Upper lobe of left lung (tissue), 6 donors: Measurements from ENCODE around the gene TSC1. TPM values are rescaled to one million over a fixed set of nuclear protein-coding genes. Genes with fewer than 3 reads are reported as not detected.
A peak's percentile ranks its signal among the peaks of the same experiment; 100 is the strongest.

Experiments
- ATAC-seq, 2 donors: fragments of 200-7000 bp; cut with Tn5 transposase; one replicate each; pipeline ENCODE4 v1.9.1; 2022; ENCODE audit warnings: mild to moderate bottlenecking in 2 of 2, moderate library complexity in 2 of 2; ENCODE audit not compliant: low FRiP score in 2 of 2
- DNase-seq, 2 donors: peaks; one replicate each; pipeline ENCODE4 v3.0.0-alpha.2; 2019 to 2020
- H3K27ac ChIP-seq, 4 donors: fragments of 200-600 bp; sonication (generic); one replicate each; pipeline ENCODE4 v1.5.1; 2016 to 2019
- H3K27me3 ChIP-seq, 4 donors: fragments of 200-600 bp; sonication (generic); one replicate each; pipeline ENCODE4 v1.5.1; 2017 to 2019
- H3K36me3 ChIP-seq, 4 donors: fragments of 200-600 bp; sonication (generic); one replicate each; pipeline ENCODE4 v1.5.1; 2016 to 2019
- H3K4me1 ChIP-seq, 4 donors: fragments of 200-600 bp; sonication (generic); one replicate each; pipeline ENCODE4 v1.5.1; 2018 to 2019
- H3K4me3 ChIP-seq, 4 donors: fragments of 200-600 bp; sonication (generic); one replicate each; pipeline ENCODE4 v1.5.1; 2017 to 2019; ENCODE audit warnings: mild to moderate bottlenecking in 2 of 4, moderate library complexity in 1 of 4
- H3K9me3 ChIP-seq, 4 donors: fragments of 200-600 bp; sonication (generic); one replicate each; pipeline ENCODE4 v1.5.1; 2018 to 2019
- EP300 ChIP-seq, 4 donors: sonication (generic); formaldehyde crosslinking; IDR thresholded peaks; one replicate each; pipeline ENCODE4 v1.5.1; 2017; ENCODE audit warnings: antibody characterized with exemption in 4 of 4, control low read depth in 2 of 4
- POLR2A ChIP-seq, 4 donors: fragments of 450-650 bp; IDR thresholded peaks; one replicate each; pipeline ENCODE4 v1.5.1; 2016 to 2017; ENCODE audit warnings: antibody characterized with exemption in 4 of 4, mild to moderate bottlenecking in 2 of 4
- POLR2AphosphoS5 ChIP-seq, 2 donors: sonication (generic); formaldehyde crosslinking; IDR thresholded peaks; one replicate each; pipeline ENCODE4 v1.5.1; 2017; ENCODE audit warnings: antibody characterized with exemption in 2 of 2
- WGBS, 2 donors: methylation state at CpG; one replicate each; pipeline ENCODE4 v1.1.5; 2017 to 2018; 5-methylcytosine and 5-hydroxymethylcytosine counted together
- total RNA-seq, 6 donors: library from RNA; depleted of rRNA in 4 of 6; stranded (reverse); fragments of >200 nt in 4 of 6; gene quantifications; one replicate each; pipeline versions ENCODE4 v1.1.0 to v1.2.1, GENCODE V29; 2016 to 2021
- TF ChIP-seq, protein P1 (sequence below), 6 experiments: fragments of 450-650 bp in 4 of 6; fragments of 200-600 bp in 2 of 6; sonication (generic) in 2 of 6; IDR thresholded peaks; one replicate each; pipeline ENCODE4 v1.5.1; 2016 to 2019; ENCODE audit warnings: antibody characterized with exemption in 6 of 6
- donor health status: DM: no; HTN: no; CAD: no; lungs with moderate emphysema.
- donor health status: DM: no; HTN: yes; CAD: no; lungs with severe emphysema.

The TSC1 gene
- total RNA-seq, 6 donors from 2014 or later: 34.4 to 185 (median 50.0) TPM

DNA sequence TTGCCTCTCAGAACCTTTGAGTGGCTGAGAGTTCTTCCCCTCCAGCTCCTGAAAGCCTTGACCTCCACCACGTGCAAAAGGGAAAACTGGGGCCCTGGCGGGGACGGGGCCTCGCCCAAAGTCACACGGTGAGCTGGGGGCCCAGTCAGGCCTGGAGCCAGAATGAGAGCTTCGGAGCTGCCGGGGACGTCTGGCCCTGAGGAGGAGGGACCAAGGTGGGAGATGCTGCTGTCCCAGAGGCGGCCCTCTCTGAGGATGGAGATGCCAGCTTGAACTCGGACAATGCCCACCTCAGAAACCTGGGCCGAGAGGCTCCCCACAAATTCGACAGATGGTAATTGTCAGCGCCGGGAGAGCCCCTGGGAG lies 67.0 kb downstream of the TSC1 start:
- ATAC-seq (no peak), DNase-seq (no peak)
- TF ChIP-seq POLR2A (IDR thresholded peaks at IDR 0.05): no peak
- no peak for TF ChIP-seq EP300 (IDR thresholded peaks at IDR 0.05)
- no peak for TF ChIP-seq POLR2AphosphoS5 (IDR thresholded peaks at IDR 0.05)
- TF ChIP-seq, protein P1, sequence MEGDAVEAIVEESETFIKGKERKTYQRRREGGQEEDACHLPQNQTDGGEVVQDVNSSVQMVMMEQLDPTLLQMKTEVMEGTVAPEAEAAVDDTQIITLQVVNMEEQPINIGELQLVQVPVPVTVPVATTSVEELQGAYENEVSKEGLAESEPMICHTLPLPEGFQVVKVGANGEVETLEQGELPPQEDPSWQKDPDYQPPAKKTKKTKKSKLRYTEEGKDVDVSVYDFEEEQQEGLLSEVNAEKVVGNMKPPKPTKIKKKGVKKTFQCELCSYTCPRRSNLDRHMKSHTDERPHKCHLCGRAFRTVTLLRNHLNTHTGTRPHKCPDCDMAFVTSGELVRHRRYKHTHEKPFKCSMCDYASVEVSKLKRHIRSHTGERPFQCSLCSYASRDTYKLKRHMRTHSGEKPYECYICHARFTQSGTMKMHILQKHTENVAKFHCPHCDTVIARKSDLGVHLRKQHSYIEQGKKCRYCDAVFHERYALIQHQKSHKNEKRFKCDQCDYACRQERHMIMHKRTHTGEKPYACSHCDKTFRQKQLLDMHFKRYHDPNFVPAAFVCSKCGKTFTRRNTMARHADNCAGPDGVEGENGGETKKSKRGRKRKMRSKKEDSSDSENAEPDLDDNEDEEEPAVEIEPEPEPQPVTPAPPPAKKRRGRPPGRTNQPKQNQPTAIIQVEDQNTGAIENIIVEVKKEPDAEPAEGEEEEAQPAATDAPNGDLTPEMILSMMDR (IDR thresholded peaks at IDR 0.05): no peak
- Histone ChIP-seq H3K27ac (peak overlapping the region in 2 of 4 donors; percentile 83), H3K4me3 (peak overlapping the region in 3 of 4 donors; percentile 84 to 87 (median 86)), H3K36me3 (no peaks in the 10 kb centered on the region), H3K9me3 (no peaks in the 10 kb centered on the region), H3K27me3 (no peaks in the 10 kb centered on the region), H3K4me1 (peaks cover 6 to 20% (median 10%) of the 10 kb centered on the region in 4 donors)
- 44 to 52% methylated on average over 5 to 14 of the region's 14 CpGs for WGBS, 2 donors

DNA sequence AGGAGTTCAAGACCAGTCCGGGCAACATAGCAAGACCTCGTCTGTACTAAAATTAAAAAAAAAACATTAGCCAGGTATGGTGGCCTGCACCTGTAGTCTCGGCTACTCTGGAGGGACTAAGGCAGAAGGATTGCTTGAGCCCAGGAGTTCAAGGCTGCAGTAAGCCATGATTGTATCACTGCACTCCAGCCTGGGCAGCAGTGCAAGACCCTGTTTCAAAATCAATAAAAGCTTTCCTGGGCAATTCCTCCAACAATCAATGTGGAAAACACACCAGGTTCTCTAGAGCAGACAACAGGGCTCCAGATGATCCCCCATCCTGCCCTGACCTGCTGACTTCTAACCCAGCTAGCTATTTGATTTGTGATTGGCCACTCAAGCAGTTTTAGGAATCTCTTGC lies 67.6 kb downstream of the TSC1 start:
- 84 to 88% methylated on average over 3 of the region's 3 CpGs for whole genome bisulfite sequencing, 2 donors
- Histone ChIP-seq H3K27ac (no peak overlapping the region), H3K36me3 (no peaks in the 10 kb centered on the region), H3K27me3 (no peaks in the 10 kb centered on the region), H3K4me3 (no peak overlapping the region), H3K4me1 (peaks cover 6 to 20% (median 10%) of the 10 kb centered on the region in 4 donors), H3K9me3 (no peaks in the 10 kb centered on the region)
- TF ChIP-seq POLR2A (IDR thresholded peaks at IDR 0.05) (no peak), POLR2AphosphoS5 (IDR thresholded peaks at IDR 0.05) (no peak), EP300 (IDR thresholded peaks at IDR 0.05) (no peak)
- TF ChIP-seq, protein P1 (IDR thresholded peaks at IDR 0.05): no peak
- ATAC-seq: no peak
- no peak for DNase-seq

DNA sequence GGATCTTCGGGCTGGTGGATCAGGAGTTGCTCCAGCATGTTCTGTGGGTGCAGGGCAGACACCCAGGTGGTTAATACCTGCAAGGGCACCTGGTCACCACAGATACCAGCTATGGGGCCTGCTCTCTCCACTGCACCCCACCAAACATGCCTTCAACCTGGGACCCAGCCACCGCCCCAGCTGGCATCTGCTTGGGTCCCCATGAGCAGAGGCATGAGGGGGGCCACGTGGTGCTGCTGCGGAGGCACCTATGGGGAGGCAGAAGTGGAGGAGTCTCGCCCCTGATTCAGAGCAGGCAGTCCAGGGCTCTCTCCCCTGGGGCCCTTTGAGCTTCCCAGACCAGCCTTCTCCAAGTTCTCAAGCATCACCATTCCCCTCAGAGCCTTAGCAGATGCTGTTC lies 69.3 kb downstream of the TSC1 start:
- Histone ChIP-seq H3K36me3 (no peaks in the 10 kb centered on the region), H3K9me3 (no peaks in the 10 kb centered on the region), H3K4me1 (peaks cover 6 to 20% (median 10%) of the 10 kb centered on the region in 4 donors), H3K27ac (no peak overlapping the region), H3K4me3 (no peak overlapping the region), H3K27me3 (no peaks in the 10 kb centered on the region)
- WGBS, 2 donors: 79 to 84% methylated on average over 4 to 5 of the region's 5 CpGs
- DNase-seq (no peak), ATAC-seq (no peak)
- TF ChIP-seq POLR2A (IDR thresholded peaks at IDR 0.05): no peak
- no peak for TF ChIP-seq POLR2AphosphoS5 (IDR thresholded peaks at IDR 0.05)
- no peak for TF ChIP-seq EP300 (IDR thresholded peaks at IDR 0.05)
- TF ChIP-seq, protein P1 (IDR thresholded peaks at IDR 0.05): no peak

DNA sequence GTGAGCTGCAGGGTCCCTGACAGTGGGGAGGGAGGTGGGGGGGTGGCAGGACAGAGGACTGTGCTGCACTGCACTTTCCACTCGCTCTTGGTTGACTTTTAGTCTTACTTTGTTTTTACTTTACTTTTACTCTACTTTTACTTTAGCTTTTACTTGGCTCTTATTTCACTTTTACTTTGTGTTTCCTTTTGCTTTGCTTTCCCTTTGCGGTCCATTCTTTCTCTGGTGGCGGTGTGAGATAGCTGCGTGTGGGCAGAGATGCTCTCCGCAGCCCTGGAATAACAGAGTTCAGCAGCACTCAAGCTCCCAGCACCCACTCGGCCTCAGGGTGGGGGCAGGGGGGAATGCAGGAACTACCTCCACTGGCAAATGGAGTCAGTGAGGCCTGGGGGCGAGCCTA lies 71.0 kb downstream of the TSC1 start:
- DNase-seq: no peak
- WGBS, 2 donors: 67 to 78% methylated on average over 7 of the region's 7 CpGs
- H3K4me3 ChIP-seq: no peak overlapping the region
- no peaks in the 10 kb centered on the region for H3K36me3 ChIP-seq
- no peaks in the 10 kb centered on the region for H3K27me3 ChIP-seq
- H3K4me1 ChIP-seq: peaks cover 4 to 7% (median 5%) of the 10 kb centered on the region in 4 donors
- no peak for TF ChIP-seq POLR2A (IDR thresholded peaks at IDR 0.05)
- no peak for ATAC-seq
- H3K27ac ChIP-seq: no peak overlapping the region
- no peaks in the 10 kb centered on the region for H3K9me3 ChIP-seq

DNA sequence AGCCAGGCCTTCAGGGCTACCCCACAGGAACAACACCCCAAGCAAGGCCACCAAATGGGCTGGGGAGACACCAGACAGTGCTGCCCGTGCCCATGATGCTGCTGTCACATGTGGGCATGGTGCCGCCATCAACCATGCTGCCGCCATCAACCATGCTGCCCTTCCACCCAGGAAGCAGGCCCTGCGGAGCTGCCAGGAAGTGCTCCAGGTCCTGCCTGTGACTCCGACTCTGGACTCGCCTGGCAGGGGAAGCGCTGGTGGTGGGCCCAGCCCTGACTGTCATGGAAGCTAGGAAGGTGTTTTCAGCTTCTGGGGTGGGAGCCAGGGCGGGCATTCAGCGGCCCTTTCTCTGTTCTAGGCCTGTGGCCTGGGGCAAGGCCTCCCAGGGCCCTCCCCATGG lies 75.2 kb downstream of the TSC1 start:
- no peak for TF ChIP-seq POLR2A (IDR thresholded peaks at IDR 0.05)
- TF ChIP-seq, protein P1 (IDR thresholded peaks at IDR 0.05): no peak
- TF ChIP-seq POLR2AphosphoS5 (IDR thresholded peaks at IDR 0.05): no peak
- TF ChIP-seq EP300 (IDR thresholded peaks at IDR 0.05): no peak
- DNase-seq: no peak
- WGBS, 2 donors: 84 to 93% methylated on average over 3 to 8 of the region's 9 CpGs

More for the DNA sequence above, 75.2 kb downstream of the TSC1 start:
- H3K9me3 ChIP-seq: no peaks in the 10 kb centered on the region
- peak in 1 of 2 donors; percentile 18 for ATAC-seq
- no peaks in the 10 kb centered on the region for H3K4me1 ChIP-seq
- no peaks in the 10 kb centered on the region for H3K36me3 ChIP-seq
- no peak overlapping the region for H3K27ac ChIP-seq
- H3K4me3 ChIP-seq: no peak overlapping the region
- H3K27me3 ChIP-seq: no peaks in the 10 kb centered on the region
